GM10847 (cell line): ENCODE measurements around the gene RGS8.

Experiments
- POLR2A ChIP-seq: IDR thresholded peaks from 2 replicates; pipeline ENCODE4 v1.6.1; 2011; ENCODE audit not compliant: insufficient read length; ENCODE audit errors: extremely low read depth

Gene RGS8

DNA sequence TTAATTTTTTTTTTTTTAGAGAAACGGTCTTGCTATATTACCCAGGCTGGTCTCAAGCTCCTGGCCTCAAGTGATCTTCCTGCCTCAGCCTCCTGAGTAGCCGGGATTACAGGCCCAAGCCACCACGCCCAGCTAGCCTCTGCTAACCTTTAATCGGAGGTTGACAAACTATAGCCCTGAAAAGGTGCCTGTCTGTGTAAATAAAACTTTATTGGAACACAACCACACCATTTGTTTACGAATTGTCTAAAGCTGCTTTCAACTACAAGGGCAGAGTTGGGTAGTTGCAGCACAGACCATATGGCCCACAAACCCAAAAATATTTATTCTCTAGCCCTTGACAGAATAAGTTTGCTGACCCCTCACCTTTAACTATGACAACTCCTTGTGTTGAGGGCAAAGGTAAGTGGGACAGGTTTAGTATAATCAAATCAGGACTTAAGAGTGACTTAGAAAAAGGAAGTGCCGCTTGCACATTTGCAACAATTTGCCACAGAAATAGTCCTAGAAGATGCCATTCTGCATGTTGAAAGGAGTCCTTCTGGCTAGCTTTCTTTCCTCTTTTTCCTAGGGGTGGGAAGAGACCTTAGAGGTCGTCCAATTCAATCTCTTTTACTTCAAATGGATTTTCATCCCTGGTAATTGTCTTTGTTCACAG lies 16.4 kb downstream of the RGS8 start:
- no peak for TF ChIP-seq POLR2A

GRCh38 chr1:182666706-182667105 lies 17.7 kb downstream of the RGS8 start:
- TF ChIP-seq POLR2A: no peak

DNA sequence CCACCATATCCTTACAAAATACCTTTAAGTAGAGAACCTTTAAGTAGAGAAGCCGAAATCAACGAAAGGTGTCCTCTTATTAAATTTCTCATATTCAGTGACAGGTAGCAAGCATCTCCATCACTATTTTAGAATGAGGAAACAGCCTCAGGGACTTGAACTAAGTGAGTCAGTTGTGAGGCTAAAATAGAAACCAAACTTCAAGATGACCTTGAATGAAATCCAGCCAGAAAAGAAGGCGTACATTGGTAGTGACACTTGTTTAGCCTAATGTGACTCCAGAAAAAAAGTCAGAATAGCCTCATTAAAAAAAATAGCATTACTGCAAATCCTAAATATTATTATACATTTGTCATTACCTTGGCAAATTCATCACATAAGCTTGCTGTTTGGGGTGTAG lies 20.1 kb downstream of the RGS8 start:
- no peak for TF ChIP-seq POLR2A

DNA sequence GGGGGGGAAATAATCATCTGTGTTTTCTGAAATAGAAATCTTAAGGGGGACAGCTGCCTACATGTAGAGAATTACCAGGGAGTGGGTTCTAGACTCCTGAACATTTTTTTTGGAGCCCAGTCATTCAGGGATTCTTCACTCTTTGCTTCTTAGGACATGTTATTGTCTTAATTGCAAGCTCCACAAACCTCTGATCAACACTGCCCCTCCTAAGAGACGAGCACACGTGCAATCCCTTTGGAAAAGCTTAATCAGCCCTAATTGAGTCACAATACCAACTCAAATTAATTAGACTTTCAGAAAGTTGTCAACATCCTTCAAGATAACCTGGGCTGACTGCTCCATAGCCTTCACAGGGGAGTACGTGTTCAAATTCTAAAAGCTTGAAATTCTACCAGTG lies 21.4 kb downstream of the RGS8 start:
- TF ChIP-seq POLR2A: no peak

DNA sequence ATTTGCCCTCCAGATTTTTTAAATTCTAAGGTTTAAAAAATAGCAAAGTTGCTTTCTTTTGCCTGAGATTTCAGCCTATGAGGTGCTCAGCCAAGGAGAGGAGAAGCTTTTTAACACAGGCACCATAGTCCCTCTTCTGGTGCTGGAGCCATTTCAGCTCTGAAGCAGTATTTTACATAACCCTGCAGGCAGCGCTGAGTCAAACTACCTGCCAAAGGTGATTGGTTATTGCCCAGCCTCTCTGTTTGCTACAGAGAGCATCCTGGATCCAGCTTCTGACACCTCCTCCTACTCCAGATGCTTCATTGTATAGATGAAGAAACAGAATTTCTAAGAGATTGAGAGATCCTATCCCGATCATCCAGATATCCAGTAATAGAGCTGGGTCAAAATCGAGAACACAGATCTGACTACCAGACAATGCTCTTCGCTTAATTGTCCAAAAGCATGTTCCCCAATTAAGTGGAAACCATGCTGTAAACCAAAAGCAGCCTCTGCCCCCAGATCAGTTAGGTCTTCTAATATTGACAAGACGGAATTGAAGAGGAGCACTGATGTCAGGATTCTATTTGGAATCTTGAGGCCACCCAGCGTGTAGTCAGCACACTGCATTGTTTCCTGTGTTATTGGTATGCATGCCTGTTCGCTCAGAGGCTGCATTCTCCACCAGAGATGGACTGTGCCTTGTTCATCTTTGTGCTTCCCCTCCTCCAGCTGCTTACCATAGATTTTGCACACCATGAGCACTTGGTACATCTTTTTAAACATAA lies 22.1 kb downstream of the RGS8 start:
- no peak for TF ChIP-seq POLR2A

DNA sequence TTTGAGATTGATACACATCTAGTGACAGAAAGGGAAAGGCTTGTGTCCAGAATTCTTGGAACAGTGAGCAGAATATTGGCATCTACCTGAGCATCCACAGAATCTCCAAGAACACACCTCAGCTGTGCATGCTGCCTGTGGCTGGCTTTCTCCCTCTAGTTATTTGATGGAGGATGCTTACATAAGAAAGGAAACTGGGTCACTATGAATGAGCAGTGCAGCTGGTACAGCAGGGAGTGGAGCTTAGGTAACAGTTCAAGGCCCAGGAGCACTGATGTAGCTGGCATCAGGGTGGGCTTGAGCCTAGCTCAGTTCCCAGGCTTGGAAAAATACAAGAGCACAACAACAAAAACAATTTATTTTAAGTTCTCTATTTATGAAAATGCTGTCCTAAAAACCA lies 26.3 kb downstream of the RGS8 start:
- no peak for TF ChIP-seq POLR2A

GRCh38 chr1:182656842-182657397 lies 27.5 kb downstream of the RGS8 start:
- no peak for TF ChIP-seq POLR2A

DNA sequence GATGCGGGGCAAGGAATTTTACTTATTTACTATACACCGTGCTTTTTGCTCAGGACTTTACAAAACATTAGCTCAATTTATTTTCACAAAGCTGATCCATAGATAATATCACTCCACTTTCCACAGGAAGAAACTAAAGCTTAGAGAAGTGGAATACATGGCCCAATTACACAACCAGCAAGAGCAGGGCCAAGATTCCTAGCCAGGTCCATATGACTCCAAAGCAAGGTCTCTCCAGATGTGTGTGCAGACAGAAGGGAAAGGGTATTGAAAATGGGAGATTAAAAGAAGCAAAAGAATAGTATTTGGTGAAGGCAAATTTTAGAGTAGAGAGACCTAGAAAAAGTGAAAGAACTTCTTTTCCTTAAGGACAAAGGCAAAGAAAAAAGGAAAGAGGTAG lies 30.4 kb downstream of the RGS8 start:
- TF ChIP-seq POLR2A: no peak

GRCh38 chr1:182652933-182653332 lies 31.5 kb downstream of the RGS8 start:
- no peak for TF ChIP-seq POLR2A

GRCh38 chr1:182651339-182651724 lies 33.1 kb downstream of the RGS8 start:
- no peak for TF ChIP-seq POLR2A

GRCh38 chr1:182650678-182651338 lies 33.6 kb downstream of the RGS8 start:
- TF ChIP-seq POLR2A: no peak

- no peak for TF ChIP-seq POLR2A
Measured at GRCh38 chr1:182649041-182649440, 35.3 kb downstream of the RGS8 start.

- TF ChIP-seq POLR2A: no peak
Measured at GRCh38 chr1:182646739-182647138, 37.6 kb downstream of the RGS8 start.

GRCh38 chr1:182644886-182645285 lies 39.5 kb downstream of the RGS8 start:
- TF ChIP-seq POLR2A: no peak

DNA sequence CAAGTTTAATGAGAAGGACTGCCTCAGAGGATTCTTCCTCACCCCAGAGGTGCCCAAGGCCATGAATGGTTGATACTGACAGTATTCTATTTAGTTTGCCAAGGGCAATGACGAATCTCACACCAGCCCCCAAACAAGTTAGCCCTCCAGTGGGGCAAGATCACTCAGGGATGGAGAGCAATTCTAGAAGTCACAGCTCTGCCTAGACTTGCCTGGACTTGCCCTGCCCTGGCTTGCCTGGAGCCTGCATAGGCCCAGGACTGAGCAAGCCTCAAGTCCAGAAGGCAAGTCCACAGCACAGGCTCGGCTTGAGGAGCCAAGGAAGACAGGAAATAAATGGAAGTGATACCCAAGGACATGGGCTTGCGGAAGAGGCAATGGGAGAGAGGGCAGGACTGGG lies 40.7 kb downstream of the RGS8 start:
- no peak for TF ChIP-seq POLR2A

DNA sequence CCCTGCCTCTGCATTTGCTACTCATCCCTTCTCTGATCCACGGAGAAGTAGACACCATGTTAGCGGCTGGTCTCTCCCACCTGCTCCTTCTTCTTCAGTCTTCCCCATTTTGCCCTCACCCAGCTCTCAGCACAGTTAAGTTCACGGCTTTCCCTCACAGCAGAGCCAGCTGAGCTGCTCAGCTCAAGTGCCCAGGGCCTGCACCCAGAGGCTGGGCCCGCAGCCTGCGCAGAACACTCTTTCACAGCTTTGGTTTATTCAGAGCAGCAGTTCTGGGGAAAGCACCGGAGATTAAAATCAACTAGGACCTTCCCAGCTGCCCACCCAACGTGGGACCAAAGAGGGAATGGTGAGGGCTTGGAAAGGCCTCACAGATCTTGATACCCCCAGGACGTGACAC lies 41.9 kb downstream of the RGS8 start:
- TF ChIP-seq POLR2A: no peak
